Suprapubic skin (tissue), 3 donors: ENCODE data around the gene TRIO.

Experiments used
- CTCF ChIP-seq, 2 donors: fragments of 200-600 bp in 1 of 2; fragments of 450-650 bp in 1 of 2; sonication (generic) in 1 of 2; IDR thresholded peaks; one replicate each; pipeline ENCODE4 v1.5.1; 2016 to 2019; ENCODE audit warnings: antibody characterized with exemption in 2 of 2, mild to moderate bottlenecking in 1 of 2, moderate library complexity in 1 of 2
- POLR2AphosphoS5 ChIP-seq, 3 donors: sonication (generic); formaldehyde crosslinking; IDR thresholded peaks; one replicate each; pipeline ENCODE4 v1.6.1; 2017; ENCODE audit warnings: antibody characterized with exemption in 3 of 3

- TF ChIP-seq CTCF (IDR thresholded peaks at IDR 0.05) (no peak), POLR2AphosphoS5 (IDR thresholded peaks at IDR 0.05) (no peak)
Observed at GRCh38 chr5:14242447-14242846, 99.3 kb downstream of the TRIO start.
